GM10847 (cell line): ENCODE measurements around the gene PDE4D.

Experiments used
- POLR2A ChIP-seq: IDR thresholded peaks from 2 replicates; pipeline ENCODE4 v1.6.1; 2011; ENCODE audit not compliant: insufficient read length; ENCODE audit errors: extremely low read depth

The PDE4D gene

DNA sequence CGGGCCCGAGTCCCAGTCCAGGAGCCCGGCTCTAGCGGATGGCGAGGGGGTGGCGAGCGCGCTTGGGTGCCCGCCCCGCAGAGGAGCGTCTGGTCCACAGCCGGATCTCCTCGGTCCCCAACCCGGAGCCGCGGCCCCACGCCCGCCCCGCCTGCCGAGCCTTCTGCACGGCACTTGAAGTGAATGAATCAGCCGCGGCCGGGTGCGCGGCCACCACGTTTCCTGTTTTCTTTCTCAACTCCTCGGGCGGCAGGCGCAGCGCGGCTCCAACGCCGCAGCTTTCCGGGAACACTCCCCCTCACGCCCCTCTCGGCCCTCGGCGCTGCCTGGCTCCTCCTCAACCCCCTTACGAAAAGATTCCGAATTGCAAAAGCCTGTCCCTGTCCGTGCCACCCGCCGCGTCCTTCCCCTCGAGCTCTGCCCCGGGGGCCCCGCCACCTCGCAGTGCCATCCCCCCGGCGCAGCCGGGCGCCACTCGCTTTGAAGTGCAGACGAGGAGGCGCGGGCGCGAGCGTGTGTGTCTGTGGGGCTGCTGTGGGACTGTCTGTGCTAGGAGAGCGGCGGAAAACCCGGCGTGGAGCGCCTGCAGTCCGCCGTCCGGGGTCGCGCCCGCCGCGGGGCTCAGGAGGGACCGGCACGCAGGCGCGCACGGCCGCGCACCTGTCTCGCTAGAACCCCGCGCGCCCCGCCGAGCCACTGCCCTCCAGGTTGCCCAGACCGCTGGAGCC is 854.1 kb downstream of the PDE4D start:
- no peak for TF ChIP-seq POLR2A

DNA sequence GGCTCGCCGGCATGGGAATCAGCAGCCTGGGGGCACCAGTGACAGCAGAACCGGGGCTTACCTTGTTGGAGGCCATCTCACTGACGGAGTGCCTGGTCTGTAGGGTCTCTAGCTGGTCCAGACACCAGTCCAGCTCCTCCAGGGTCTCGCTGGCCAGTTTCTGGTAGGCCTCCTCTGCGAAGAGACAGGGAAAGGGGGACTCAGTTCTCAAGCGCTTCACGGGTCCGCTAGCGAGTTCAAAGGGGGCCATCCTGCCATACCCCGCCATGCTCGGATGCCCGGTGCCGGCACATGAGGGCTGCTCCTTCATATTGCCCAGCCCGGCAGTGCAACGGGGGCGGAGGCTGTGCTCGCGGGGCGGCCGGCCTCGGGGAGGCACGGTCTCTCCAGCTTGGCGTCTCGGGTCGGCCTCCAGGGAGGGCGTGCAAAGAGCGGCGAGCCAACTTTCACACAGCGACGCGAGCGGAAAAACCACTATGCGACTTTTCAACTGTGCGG is 854.7 kb downstream of the PDE4D start:
- no peak for TF ChIP-seq POLR2A

DNA sequence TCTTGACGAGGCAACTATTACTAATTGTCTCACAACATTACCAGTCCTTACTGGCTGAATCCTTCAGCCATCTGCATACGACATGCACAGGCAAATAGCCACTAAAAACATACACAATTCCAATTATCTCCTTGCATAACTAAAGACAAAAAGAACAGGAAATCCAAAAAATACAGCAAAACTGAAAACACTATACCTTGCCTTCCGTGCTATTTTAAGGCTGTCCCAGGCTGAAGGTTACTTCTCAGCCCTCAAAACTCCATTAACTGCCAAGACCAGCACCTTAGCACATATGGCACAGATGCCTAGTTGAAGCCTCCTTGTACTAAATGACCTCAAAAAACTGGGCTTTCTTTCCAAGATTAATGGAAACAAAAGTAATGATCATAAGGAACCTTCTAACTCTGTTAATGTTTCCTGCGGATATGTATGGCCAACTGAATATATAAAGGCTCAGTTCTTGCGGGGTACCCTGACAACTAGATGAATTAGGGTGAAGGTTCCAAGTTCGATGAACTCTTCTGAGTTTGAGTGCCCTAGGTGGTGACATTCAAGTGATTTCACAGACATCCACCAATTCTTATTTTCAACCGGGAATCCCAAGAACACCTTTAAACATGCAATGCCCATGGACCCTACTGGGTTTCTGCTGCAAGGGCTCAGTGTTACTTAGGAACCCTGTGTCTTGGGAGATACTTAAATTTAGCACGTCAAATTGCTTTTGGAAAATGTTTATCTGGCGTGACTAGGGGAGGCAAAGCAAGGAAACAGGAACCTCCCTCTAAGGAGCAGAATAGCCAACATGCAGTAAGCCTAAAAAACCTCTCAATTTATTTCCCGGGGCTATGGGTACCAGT is 855.4 kb downstream of the PDE4D start:
- TF ChIP-seq POLR2A = no peak

DNA sequence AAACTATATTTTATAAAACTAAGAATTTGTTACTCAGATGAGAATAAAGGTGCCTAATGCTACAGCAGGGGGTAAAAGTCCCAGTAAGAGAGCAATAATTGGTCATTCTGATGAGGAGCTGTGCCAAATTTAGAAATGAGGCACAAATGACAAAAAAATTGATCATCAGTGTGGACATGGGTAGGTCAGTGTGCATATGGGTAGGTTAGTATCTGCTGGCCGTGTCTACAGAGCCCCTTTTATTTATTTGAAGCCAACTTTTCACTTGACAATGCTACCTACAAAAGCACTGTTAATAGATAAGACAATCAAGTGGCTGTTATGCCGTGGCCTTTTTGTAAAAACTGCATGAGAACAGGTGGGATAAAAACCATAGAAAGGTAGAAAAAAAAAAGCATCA is 856.1 kb downstream of the PDE4D start:
- TF ChIP-seq POLR2A = no peak

GRCh38 chr5:59037041-59037440 is 856.5 kb downstream of the PDE4D start:
- TF ChIP-seq POLR2A = no peak

- TF ChIP-seq POLR2A = no peak
These were observed 857.1 kb downstream of the PDE4D start for GRCh38 chr5:59036274-59036961.

DNA sequence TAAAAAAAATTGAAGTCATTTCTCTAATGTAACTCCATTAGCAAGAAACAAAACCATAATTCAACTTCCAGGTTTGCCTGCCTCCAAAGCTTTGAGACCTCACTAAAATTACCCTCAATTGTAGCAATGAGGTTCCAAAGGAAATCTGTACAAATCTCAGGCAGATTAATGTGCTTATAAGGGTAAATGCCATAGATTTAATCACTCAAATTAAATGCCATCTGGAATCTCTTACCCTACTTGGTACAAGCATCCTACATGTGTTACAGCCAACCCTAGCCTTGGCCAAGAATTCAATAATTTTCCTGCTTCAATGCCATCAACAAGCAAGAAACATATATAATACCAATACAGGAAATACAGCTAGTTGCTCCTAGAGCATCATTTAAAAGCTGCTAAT is 857.8 kb downstream of the PDE4D start:
- no peak for TF ChIP-seq POLR2A

GRCh38 chr5:59034498-59035186 is 858.9 kb downstream of the PDE4D start:
- TF ChIP-seq POLR2A = no peak

GRCh38 chr5:59027145-59027907 is 866.2 kb downstream of the PDE4D start:
- no peak for TF ChIP-seq POLR2A

- no peak for TF ChIP-seq POLR2A
These were observed 867.8 kb downstream of the PDE4D start for GRCh38 chr5:59025734-59026133.

DNA sequence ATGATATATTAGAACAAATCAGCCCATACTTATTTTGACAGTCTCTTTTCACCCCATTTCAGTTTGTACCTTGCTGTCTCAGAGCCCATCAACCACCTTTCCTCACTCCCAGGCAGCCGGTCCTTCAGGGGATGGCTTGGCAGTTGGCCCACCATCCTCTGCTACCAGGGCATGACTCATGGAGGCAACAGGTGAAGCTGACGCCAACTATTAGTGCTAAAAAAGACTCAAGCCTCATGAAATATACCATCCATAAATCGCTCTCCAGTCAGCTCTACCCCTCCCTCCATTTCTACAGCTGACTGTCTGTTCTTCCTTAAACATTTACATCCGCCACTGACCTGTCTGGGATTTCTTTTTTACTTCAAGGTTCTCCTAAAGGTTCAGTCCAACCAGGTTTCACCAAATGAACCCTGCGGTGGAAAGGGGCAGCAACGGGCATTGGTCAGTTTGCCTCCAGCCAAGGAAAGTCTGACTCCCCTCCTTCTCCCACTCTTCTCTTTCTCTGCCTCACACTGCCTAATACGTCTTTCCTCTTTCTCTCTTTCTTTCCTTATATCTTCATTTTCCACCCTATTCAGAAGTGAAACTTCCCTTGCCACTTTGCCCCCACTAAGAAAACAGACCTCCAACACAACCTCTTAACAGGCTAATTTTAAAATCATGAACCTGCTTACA is 871.5 kb downstream of the PDE4D start:
- TF ChIP-seq POLR2A = no peak

GRCh38 chr5:59021286-59021673 is 872.2 kb downstream of the PDE4D start:
- no peak for TF ChIP-seq POLR2A

DNA sequence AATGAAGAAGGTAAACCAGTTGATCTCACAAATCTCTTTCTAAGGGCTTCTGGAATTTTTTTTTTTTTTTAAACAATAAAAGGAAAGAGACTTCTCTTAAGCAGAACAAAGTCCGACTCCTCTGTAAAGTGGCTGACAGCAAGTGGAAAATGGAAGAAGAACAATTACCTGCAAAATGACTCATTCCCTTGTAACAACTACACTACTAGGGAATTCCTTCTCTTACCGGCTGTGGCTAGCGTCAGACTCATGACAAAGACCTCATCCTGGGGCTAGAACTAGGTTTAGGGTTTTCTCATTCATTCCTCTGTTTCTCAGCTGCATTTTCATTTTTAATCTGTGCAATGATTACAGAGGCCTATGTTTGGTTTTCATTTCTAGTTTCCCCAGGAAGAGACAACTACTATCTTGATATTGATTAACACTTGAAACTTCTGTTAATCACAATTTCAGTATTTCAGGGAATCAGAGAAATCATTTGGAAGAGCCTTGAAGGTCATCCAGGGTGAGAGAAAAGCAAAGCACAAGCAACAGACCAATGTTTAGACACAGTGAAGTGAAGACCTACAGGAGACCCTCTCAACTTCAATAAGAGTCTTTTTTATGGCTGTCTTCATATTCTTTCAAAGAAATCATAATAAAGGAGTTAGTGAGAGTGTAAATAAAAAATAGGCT is 872.8 kb downstream of the PDE4D start:
- no peak for TF ChIP-seq POLR2A

DNA sequence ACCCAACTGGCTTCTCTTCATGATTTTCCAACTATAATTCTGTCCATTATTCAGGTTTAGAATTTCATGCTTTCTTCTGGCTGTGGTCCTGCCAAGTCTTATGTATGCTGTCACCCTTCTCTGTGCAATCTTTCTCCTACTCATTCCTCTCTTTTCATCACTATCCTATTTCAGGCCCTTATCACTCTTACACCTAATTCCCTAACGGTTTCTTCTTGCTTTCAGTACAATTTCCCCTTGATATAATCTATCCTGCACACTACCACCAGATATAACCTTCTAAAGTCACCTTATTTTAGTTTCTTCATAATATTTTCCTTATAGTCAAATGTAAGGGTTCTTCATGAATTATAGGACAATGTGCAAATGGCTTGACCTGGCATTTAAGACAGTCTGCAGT is 874.4 kb downstream of the PDE4D start:
- TF ChIP-seq POLR2A = no peak

DNA sequence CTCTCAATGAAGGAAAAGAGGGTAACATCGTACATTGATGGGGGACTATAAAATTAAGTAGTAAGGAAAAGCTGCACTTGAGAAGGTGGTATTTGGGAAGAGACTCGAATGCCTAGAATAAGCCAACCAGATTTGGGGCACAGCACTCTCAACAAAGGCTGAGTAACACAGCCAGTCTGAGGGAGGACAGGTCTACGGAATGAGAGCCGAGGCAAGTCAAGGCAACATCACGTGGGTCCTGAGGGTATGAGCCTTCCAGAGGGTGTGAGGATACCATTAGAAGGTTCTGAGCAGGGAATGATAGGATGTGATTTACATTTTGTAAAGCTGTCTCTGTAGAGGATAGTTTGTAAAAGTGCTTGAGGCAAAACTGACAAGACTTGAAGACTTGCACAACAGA is 876.6 kb downstream of the PDE4D start:
- TF ChIP-seq POLR2A = no peak
